Measurements from ENCODE around the gene HOGA1. TPM values are rescaled to one million over a fixed set of nuclear protein-coding genes. Genes with fewer than 3 reads are reported as not detected.

The HOGA1 gene
- total and polyA plus RNA-seq, 4 donors: 21.7 to 31.4 (median 22.8) TPM

- Histone ChIP-seq H3K36me3 (ENCODE audit: control insufficient read depth in 4 of 4, insufficient read depth in 3 of 4, low read depth in 1 of 4, low read length in 3 of 4) (peaks cover 0 to 2% (median 0%) of the 10 kb centered on the region in 4 donors), H3K9me3 (ENCODE audit: control insufficient read depth in 4 of 4, low read length in 3 of 4) (no peaks in the 10 kb centered on the region), H3K4me1 (ENCODE audit: control insufficient read depth in 4 of 4, insufficient read depth in 4 of 4, low read length in 3 of 4) (peaks cover 0 to 2% (median 0%) of the 10 kb centered on the region in 4 donors), H3K9ac (ENCODE audit: low read depth in 1 of 2, low read length in 2 of 2) (no peak overlapping the region), H3K4me3 (ENCODE audit: low read depth in 1 of 3, low read length in 3 of 3) (no peak overlapping the region), H3K27me3 (ENCODE audit: control insufficient read depth in 4 of 4, insufficient read depth in 4 of 4, low read length in 3 of 4) (no peaks in the 10 kb centered on the region), H3K27ac (ENCODE audit: low read depth in 1 of 2, low read length in 2 of 2) (no peak overlapping the region)
- TF ChIP-seq REST (IDR thresholded peaks at IDR 0.05) (no peak), NR2F2 (IDR thresholded peaks at IDR 0.05) (no peak), ZBTB33 (IDR thresholded peaks at IDR 0.05) (no peak), HNF4A (conservative IDR thresholded peaks at IDR 0.05) (no peak), MAX (IDR thresholded peaks at IDR 0.05) (no peak), CTCF (IDR thresholded peaks at IDR 0.05; ENCODE audit: low read depth, low read length, missing input control) (no peak), YY1 (IDR thresholded peaks at IDR 0.05) (no peak), JUND (IDR thresholded peaks at IDR 0.05) (no peak), SP1 (IDR thresholded peaks at IDR 0.05) (no peak), RAD21 (IDR thresholded peaks at IDR 0.05) (no peak), FOXA2 (IDR thresholded peaks at IDR 0.05) (no peak)
- WGBS: 88% methylated on average over 4 of the region's 4 CpGs
- DNase-seq (ENCODE audit: low spot score): no peak
Measured at GRCh38 chr10:97538411-97538810, 45.8 kb upstream of the HOGA1 start.

- no peaks in the 10 kb centered on the region for H3K9me3 ChIP-seq (ENCODE audit: control insufficient read depth in 4 of 4, low read length in 3 of 4)
- H3K4me1 ChIP-seq (ENCODE audit: control insufficient read depth in 4 of 4, insufficient read depth in 4 of 4, low read length in 3 of 4): peaks cover 0 to 2% (median 0%) of the 10 kb centered on the region in 4 donors
- 97% methylated on average over 4 of the region's 4 CpGs for WGBS
- H3K27ac ChIP-seq (ENCODE audit: low read depth in 1 of 2, low read length in 2 of 2): no peak overlapping the region
- DNase-seq (ENCODE audit: low spot score): no peak
- no peak overlapping the region for H3K9ac ChIP-seq (ENCODE audit: low read depth in 1 of 2, low read length in 2 of 2)
- H3K4me3 ChIP-seq (ENCODE audit: low read depth in 1 of 3, low read length in 3 of 3): no peak overlapping the region
- peaks cover 0 to 2% (median 0%) of the 10 kb centered on the region in 4 donors for H3K36me3 ChIP-seq (ENCODE audit: control insufficient read depth in 4 of 4, insufficient read depth in 3 of 4, low read depth in 1 of 4, low read length in 3 of 4)
- no peaks in the 10 kb centered on the region for H3K27me3 ChIP-seq (ENCODE audit: control insufficient read depth in 4 of 4, insufficient read depth in 4 of 4, low read length in 3 of 4)
- no peak for TF ChIP-seq EGR1 (IDR thresholded peaks at IDR 0.05; ENCODE audit: low read depth in 2 of 2)
- no peak for TF ChIP-seq YY1 (IDR thresholded peaks at IDR 0.05)
- TF ChIP-seq ATF3 (IDR thresholded peaks at IDR 0.05): no peak
- TF ChIP-seq FOXA1 (IDR thresholded peaks at IDR 0.05): no peak
- no peak for TF ChIP-seq CTCF (IDR thresholded peaks at IDR 0.05; ENCODE audit: low read depth, low read length, missing input control)
- TF ChIP-seq JUND (IDR thresholded peaks at IDR 0.05): no peak
- TF ChIP-seq GABPA (IDR thresholded peaks at IDR 0.05 in 1 of 2, conservative IDR thresholded peaks at IDR 0.05 in 1 of 2): no peak
- no peak for TF ChIP-seq RAD21 (IDR thresholded peaks at IDR 0.05)
- no peak for TF ChIP-seq MAX (IDR thresholded peaks at IDR 0.05)
- no peak for TF ChIP-seq REST (IDR thresholded peaks at IDR 0.05)
- no peak for TF ChIP-seq HNF4A (conservative IDR thresholded peaks at IDR 0.05)
- no peak for TF ChIP-seq SP1 (IDR thresholded peaks at IDR 0.05)
- TF ChIP-seq TAF1 (conservative IDR thresholded peaks at IDR 0.05): no peak
Measured at GRCh38 chr10:97538839-97539238, 45.4 kb upstream of the HOGA1 start.

Measured in liver (tissue), 9 donors.